SK-N-SH (cell line): Measurements from ENCODE around the gene ZDHHC14.
"Not testable (repeated sequence)": the region's sequence is repeated elsewhere in the genome, so short reads cannot be mapped to it uniquely, and the experiment has no call there.

Experiments used
- EP300 ChIP-seq, 2 experiments: IDR thresholded peaks; 2 replicates each; pipeline versions ENCODE4 v1.4.0 to v1.6.1; 2012; ENCODE audit warnings: borderline replicate concordance in 1 of 2, low read depth in 1 of 2, low read length in 1 of 2
- RCOR1 ChIP-seq: fragments of 150-350 bp; IDR thresholded peaks from 2 replicates; pipeline ENCODE4 v1.6.1; 2017; ENCODE audit warnings: antibody characterized with exemption, low read length

DNA sequence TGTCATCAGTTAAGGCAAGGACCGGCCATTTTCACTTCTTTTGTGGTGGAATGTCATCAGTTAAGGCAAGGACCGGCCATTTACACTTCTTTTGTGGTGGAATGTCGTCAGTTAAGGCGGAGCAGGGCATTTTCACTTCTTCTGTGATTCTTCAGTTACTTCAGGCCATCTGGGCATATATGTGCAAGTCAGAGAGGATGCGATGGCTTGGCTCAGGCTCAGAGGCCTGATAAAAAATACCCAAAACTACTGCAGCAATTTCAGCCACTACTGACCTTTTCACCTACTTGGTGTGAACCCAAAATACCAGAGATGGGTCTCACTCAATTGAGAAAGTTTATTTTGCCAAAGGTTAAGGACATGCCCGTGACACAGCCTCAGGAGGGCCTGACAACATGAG, 325.4 kb downstream of the ZDHHC14 start:
- TF ChIP-seq EP300 (IDR thresholded peaks at IDR 0.05; ENCODE audit: borderline replicate concordance in 1 of 2, low read depth in 1 of 2, low read length in 1 of 2); RCOR1: not testable (repeated sequence)
